Skeletal muscle tissue (tissue), 4 donors: ENCODE data around the gene PIGL. TPM values are rescaled to one million over a fixed set of nuclear protein-coding genes. Genes with fewer than 3 reads are reported as not detected.
"Not testable (repeated sequence)": the region's sequence is repeated elsewhere in the genome, so short reads cannot be mapped to it uniquely, and the experiment has no call there.

Source experiments
- H3K27ac ChIP-seq: one replicate; pipeline ENCODE4 v1.7.0; 2013; ENCODE audit warnings: mild to moderate bottlenecking, low read depth, low read length, inconsistent platforms
- H3K27me3 ChIP-seq, 3 donors: one replicate each; pipeline ENCODE4 v1.7.0; 2013; ENCODE audit warnings: low read length in 3 of 3; ENCODE audit not compliant: control insufficient read depth in 3 of 3, insufficient read depth in 3 of 3
- H3K36me3 ChIP-seq, 3 donors: one replicate each; pipeline ENCODE4 v1.7.0; 2013; ENCODE audit warnings: low read length in 3 of 3; ENCODE audit not compliant: control insufficient read depth in 3 of 3, insufficient read depth in 3 of 3
- H3K4me1 ChIP-seq, 3 donors: one replicate each; pipeline ENCODE4 v1.7.0; 2013; ENCODE audit warnings: low read length in 3 of 3, mild to moderate bottlenecking in 3 of 3; ENCODE audit not compliant: control insufficient read depth in 3 of 3, insufficient read depth in 3 of 3
- H3K4me3 ChIP-seq, 3 donors: one replicate each; pipeline ENCODE4 v1.7.0; 2013; ENCODE audit warnings: low read length in 3 of 3
- H3K9ac ChIP-seq, 3 donors: one replicate each; pipeline ENCODE4 v1.7.0; 2013; ENCODE audit warnings: low read length in 3 of 3, mild to moderate bottlenecking in 3 of 3, moderate library complexity in 2 of 3, low read depth in 1 of 3
- H3K9me3 ChIP-seq, 3 donors: one replicate each; pipeline ENCODE4 v1.7.0; 2013; ENCODE audit warnings: low read length in 3 of 3; ENCODE audit not compliant: control insufficient read depth in 3 of 3
- total RNA-seq: library from RNA; depleted of rRNA; stranded (reverse); fragments of >200 nt; gene quantifications from one replicate; pipeline ENCODE4 v1.2.3, GENCODE V29; 2014
- donor health status: Osteomylitis.

PIGL gene
- total RNA-seq, 1 donor from 2014 or later: 12.5 TPM

DNA sequence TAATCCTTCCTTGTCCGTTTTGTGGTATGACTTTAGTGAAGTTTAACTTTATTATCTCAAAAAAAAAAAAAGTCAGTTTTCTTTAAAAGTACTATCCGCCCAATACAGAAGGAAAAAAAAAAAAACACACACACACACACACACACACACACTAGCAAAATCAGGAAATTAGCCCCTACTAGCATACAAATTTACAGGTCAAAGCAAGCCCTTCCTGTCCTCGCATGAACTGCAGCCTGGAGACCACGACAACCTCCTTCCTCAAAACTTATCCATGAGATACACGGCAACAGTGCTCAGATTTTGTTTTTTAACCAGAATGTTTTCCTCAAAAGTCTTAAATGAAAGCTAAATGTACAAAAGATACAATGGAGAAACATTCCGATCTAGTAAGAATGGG, 17.9 kb upstream of the PIGL start:
- no peak overlapping the region for H3K9ac ChIP-seq
- no peaks in the 10 kb centered on the region for H3K27me3 ChIP-seq
- no peaks in the 10 kb centered on the region for H3K9me3 ChIP-seq
- no peak overlapping the region for H3K4me3 ChIP-seq
- H3K4me1 ChIP-seq: peaks cover 13 to 32% (median 23%) of the 10 kb centered on the region in 3 donors
- H3K36me3 ChIP-seq: peaks cover 0 to 9% (median 3%) of the 10 kb centered on the region in 3 donors
- no peak overlapping the region for H3K27ac ChIP-seq

GRCh38 chr17:16201693-16202131, 15.3 kb upstream of the PIGL start:
- peaks cover 13 to 32% (median 24%) of the 10 kb centered on the region in 3 donors for H3K4me1 ChIP-seq
- not testable (repeated sequence) for H3K27ac ChIP-seq, H3K36me3 ChIP-seq, H3K9me3 ChIP-seq, H3K27me3 ChIP-seq, H3K4me3 ChIP-seq, H3K9ac ChIP-seq

GRCh38 chr17:16202554-16203500, 14.2 kb upstream of the PIGL start:
- H3K9me3 ChIP-seq, H3K36me3 ChIP-seq, H3K27me3 ChIP-seq: not testable (repeated sequence)
- H3K4me3 ChIP-seq: peak overlapping the region in 1 of 3 donors; percentile 38
- peak overlapping the region; percentile 57 for H3K27ac ChIP-seq
- H3K9ac ChIP-seq: peak overlapping the region; percentile 33 to 57 (median 53)
- peaks cover 13 to 32% (median 24%) of the 10 kb centered on the region in 3 donors for H3K4me1 ChIP-seq

DNA sequence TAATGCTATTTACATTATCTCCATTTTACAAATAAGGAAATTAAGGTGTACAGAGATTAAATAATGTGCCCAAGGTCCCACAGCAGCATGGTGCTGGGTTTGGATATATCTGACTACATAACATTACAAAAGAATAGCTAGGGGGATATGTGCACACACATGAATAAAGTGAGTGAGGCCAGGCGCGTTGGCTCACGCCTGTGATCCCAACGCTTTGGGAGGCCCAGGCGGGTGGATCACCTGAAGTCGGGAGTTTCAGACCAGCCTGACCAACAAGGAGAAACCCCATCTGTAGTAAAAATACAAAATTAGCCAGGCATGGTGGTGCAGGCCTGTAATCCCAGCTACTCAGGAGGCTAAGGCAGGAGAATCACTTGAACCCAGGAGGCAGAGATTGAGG, 12.2 kb upstream of the PIGL start:
- peaks cover 6 to 28% (median 19%) of the 10 kb centered on the region in 3 donors for H3K4me1 ChIP-seq

GRCh38 chr17:16211590-16211989, 5.4 kb upstream of the PIGL start:
- H3K4me3 ChIP-seq: no peak overlapping the region
- no peak overlapping the region for H3K27ac ChIP-seq
- H3K9ac ChIP-seq: no peak overlapping the region
- H3K36me3 ChIP-seq: no peaks in the 10 kb centered on the region
- H3K27me3 ChIP-seq: no peaks in the 10 kb centered on the region
- H3K9me3 ChIP-seq: no peaks in the 10 kb centered on the region
- H3K4me1 ChIP-seq: peaks cover 7 to 14% (median 13%) of the 10 kb centered on the region in 3 donors

More for the DNA sequence above, 12.2 kb upstream of the PIGL start:
- H3K4me3 ChIP-seq, H3K9me3 ChIP-seq, H3K9ac ChIP-seq, H3K27ac ChIP-seq, H3K36me3 ChIP-seq, H3K27me3 ChIP-seq: not testable (repeated sequence)

DNA sequence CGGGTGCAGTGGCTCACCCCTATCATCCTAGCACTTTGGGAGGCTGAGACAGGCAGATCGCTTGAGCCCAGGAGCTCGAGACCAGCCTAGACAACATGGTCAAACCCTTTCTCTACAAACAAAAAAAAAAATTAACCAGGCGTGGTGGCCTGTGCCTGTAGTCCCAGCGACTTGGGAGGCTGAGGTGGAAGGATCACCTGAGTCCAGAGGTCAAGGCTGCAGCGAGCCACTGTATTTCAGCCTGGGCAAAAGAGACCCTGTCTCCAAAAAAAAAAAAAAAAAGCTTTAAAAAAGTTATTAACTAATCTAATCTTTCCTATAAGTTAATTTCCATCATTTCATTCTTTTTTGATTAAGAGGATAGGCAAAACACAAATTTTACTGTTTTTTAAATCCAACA, 4.2 kb upstream of the PIGL start:
- no peaks in the 10 kb centered on the region for H3K36me3 ChIP-seq
- H3K27ac ChIP-seq: no peak overlapping the region
- no peak overlapping the region for H3K4me3 ChIP-seq
- H3K9me3 ChIP-seq: no peaks in the 10 kb centered on the region
- peaks cover 14 to 26% (median 15%) of the 10 kb centered on the region in 3 donors for H3K4me1 ChIP-seq
- H3K9ac ChIP-seq: no peak overlapping the region
- no peaks in the 10 kb centered on the region for H3K27me3 ChIP-seq

DNA sequence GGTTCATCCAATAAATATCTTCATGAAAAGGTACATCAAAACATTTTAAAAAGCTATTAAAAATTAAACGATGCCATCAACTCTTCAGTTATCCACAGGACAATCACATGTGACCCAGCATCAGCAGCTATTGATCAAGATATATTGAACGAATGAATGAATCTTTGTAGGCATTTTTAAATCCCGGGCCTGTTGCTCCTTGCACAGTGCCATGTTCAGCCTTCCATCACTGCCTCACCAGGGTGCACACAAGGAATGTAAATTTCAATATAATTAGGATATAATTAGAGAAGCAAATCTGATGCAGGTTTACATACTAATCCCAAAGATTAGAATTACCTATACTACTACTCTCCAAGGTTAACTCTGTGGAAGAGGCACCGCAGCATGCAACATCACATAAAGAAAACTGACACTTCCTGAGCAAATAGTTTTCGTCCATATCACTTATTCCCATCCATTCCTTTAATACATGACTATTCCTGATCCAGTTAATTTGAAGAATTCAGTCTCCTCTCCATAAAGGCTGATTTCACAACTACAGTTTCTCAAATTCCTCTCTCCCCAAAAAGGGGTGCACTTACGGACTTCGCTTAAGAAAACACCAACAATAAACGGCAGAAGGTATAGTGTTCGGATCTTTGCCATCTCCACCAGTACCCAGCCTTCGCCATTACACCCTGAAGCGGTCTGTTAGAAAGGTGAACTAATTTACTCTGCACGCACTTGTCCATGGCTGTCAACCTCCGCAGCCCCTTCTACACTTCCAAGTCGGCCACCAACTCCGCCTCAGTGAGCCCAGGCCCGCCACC, 2.6 kb upstream of the PIGL start:
- Histone ChIP-seq H3K27me3 (no peaks in the 10 kb centered on the region), H3K27ac (peak overlapping the region; percentile 94), H3K4me3 (peak overlapping the region; percentile 88 to 99 (median 96)), H3K36me3 (no peaks in the 10 kb centered on the region), H3K9ac (peak overlapping the region; percentile 91 to 96 (median 93)), H3K9me3 (no peaks in the 10 kb centered on the region), H3K4me1 (peaks cover 16 to 28% (median 19%) of the 10 kb centered on the region in 3 donors)

DNA sequence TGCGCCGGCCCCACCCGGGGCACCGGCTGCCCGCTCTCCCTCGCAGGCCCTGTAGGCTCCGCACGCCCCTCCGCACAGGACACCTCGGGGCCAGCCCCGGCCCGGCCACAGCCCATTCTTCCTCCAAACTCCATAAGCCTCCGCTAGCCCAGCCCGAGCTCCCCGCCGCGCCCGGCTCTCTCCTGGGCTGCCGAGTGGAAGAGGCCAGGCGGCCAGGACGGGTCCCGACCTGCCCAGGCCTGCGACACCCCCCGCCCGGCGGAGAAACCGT, 2.1 kb upstream of the PIGL start:
- Histone ChIP-seq H3K27ac (peak overlapping the region; percentile 94), H3K27me3 (no peaks in the 10 kb centered on the region), H3K4me3 (peak overlapping the region; percentile 88 to 99 (median 96)), H3K4me1 (peaks cover 16 to 28% (median 19%) of the 10 kb centered on the region in 3 donors), H3K9ac (peak overlapping the region; percentile 91 to 96 (median 93)), H3K36me3 (no peaks in the 10 kb centered on the region), H3K9me3 (no peaks in the 10 kb centered on the region)

DNA sequence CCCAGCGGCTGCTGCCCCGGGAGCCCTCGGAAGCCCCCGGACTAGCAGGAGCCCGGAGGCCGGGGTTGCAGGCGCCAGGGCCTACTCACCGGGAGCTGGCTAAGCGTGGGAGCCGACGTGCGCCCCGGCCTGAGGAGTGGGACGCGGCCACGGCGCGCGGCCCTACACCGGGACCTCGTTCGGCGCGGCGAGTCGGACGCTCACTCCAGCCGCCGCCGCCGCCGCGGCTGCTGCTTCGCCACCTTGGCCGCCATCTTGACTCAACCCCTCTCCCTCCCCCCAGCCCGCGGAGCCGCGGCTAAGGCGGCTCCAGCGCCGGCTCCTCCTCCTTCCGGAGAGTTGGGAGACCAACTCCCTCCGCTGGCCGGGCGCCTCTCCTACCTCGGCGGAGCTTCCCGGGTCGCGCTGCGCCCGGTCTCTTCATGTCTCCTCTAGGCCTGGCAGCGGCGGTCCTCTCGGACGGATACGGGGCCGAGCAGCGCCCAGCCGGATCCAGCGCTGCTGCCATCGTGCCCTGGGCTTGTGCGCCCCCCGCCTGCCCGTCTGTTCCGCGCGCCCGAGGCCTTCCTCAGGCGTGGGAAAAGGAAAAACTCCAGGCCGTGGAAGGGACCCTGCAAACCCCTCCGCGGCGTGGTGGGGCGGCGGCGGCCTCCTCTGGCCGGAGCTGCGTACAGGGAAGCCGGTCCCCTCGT, 1.6 kb upstream of the PIGL start, which contains the start of gene NCOR1:
NCOR1 (minus strand) TSS at position 262 of the 692 bp plus-strand sequence. CDS start 20,965 bp downstream, outside the sequence.
- H3K27ac ChIP-seq: peak within 1 kb of the TSS; percentile 94
- no peaks in the 10 kb centered on the region for H3K27me3 ChIP-seq
- H3K4me3 ChIP-seq: peak within 1 kb of the TSS; percentile 88 to 99 (median 96)
- H3K4me1 ChIP-seq: peaks cover 16 to 28% (median 19%) of the 10 kb centered on the region in 3 donors
- peak within 1 kb of the TSS; percentile 91 to 96 (median 93) for H3K9ac ChIP-seq
- no peaks in the 10 kb centered on the region for H3K36me3 ChIP-seq
- no peaks in the 10 kb centered on the region for H3K9me3 ChIP-seq
